Keratinocyte (primary cell): ENCODE measurements around the gene HOTAIR.

Experiments used
- EZH2 ChIP-seq: IDR thresholded peaks from one replicate; pipeline ENCODE4 v1.6.1; 2012; ENCODE audit warnings: inconsistent platforms, mild to moderate bottlenecking, low read length, moderate library complexity
- TF ChIP-seq, protein P1 (sequence below), 3 experiments: IDR thresholded peaks in 1 of 3; conservative IDR thresholded peaks in 1 of 3; optimal IDR thresholded peaks in 1 of 3; 2 replicates in 2 of 3; 3 replicates in 1 of 3; pipeline versions ENCODE3 to v1.5.1; 2011; ENCODE audit warnings: low read length in 3 of 3, mild to moderate bottlenecking in 3 of 3, moderate library complexity in 2 of 3, control low read depth in 1 of 3, inconsistent platforms in 1 of 3; ENCODE audit not compliant: insufficient read depth in 2 of 3; ENCODE audit errors: extremely low read depth in 1 of 3

- TF ChIP-seq, protein P1, sequence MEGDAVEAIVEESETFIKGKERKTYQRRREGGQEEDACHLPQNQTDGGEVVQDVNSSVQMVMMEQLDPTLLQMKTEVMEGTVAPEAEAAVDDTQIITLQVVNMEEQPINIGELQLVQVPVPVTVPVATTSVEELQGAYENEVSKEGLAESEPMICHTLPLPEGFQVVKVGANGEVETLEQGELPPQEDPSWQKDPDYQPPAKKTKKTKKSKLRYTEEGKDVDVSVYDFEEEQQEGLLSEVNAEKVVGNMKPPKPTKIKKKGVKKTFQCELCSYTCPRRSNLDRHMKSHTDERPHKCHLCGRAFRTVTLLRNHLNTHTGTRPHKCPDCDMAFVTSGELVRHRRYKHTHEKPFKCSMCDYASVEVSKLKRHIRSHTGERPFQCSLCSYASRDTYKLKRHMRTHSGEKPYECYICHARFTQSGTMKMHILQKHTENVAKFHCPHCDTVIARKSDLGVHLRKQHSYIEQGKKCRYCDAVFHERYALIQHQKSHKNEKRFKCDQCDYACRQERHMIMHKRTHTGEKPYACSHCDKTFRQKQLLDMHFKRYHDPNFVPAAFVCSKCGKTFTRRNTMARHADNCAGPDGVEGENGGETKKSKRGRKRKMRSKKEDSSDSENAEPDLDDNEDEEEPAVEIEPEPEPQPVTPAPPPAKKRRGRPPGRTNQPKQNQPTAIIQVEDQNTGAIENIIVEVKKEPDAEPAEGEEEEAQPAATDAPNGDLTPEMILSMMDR (optimal IDR thresholded peaks at IDR 0.05 in 1 of 3, IDR thresholded peaks at IDR 0.05 in 1 of 3, conservative IDR thresholded peaks at IDR 0.05 in 1 of 3; ENCODE audit: extremely low read depth in 1 of 3, insufficient read depth in 2 of 3, low read length in 3 of 3), result no peak
- TF ChIP-seq EZH2, result no peak
Observed at GRCh38 chr12:54010972-54011664, 36.4 kb upstream of the HOTAIR start.
